Measurements from ENCODE around the gene RFTN1. TPM values are rescaled to one million over a fixed set of nuclear protein-coding genes. Genes with fewer than 3 reads are reported as not detected.

The RFTN1 gene
- total and polyA plus RNA-seq, 10 of the 15 experiments (the other 5 are each of a cell fraction or from before 2014, with no cell fraction given), result 20.6 to 213 (median 147) TPM

DNA sequence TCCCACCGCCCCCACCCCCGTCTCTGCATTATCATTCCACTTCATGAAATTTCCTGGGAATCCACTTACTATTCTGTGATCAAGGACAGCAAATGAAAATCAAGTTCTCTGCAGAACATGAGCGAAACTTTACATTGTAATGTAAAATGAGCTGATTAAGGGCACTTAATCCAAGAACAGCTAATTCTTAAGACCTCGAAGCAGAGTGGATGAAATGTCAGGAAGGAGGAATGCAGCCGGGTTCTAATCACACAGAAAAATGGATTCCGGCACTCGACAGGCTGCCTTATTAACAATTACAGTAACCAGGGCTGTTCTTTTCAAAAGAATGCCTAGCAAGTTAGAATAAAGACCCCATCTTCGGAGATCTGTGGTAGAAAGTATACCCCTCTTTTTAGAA lies 57.5 kb downstream of the RFTN1 start:
- Histone ChIP-seq H2AFZ (ENCODE audit: control insufficient read depth, low read depth, low read length) (no peak overlapping the region), H3K27me3 (replicated peaks in 1 of 2; ENCODE audit: control insufficient read depth in 2 of 2, insufficient read depth in 2 of 2, low read length in 1 of 2) (no peaks in the 10 kb centered on the region), H3K36me3 (ENCODE audit: control insufficient read depth in 2 of 2, insufficient read depth in 2 of 2, low read length in 1 of 2) (peaks cover 8 to 12% of the 10 kb centered on the region in 2 experiments), H3K9me3 (replicated peaks; ENCODE audit: control insufficient read depth, insufficient read depth, low read length) (no peaks in the 10 kb centered on the region), H3K4me3 (no peak overlapping the region), H3K79me2 (ENCODE audit: control insufficient read depth, insufficient read depth, low read length) (peaks cover 28% of the 10 kb centered on the region), H3K4me1 (ENCODE audit: control insufficient read depth, insufficient read depth, low read length) (no peaks in the 10 kb centered on the region), H3K27ac (ENCODE audit: control insufficient read depth, insufficient read depth) (no peak overlapping the region), H4K20me1 (ENCODE audit: control insufficient read depth, insufficient read depth) (no peaks in the 10 kb centered on the region; the same call in 1 of the 2 replicates), H3K9ac (ENCODE audit: control insufficient read depth, insufficient read depth, low read length) (no peak overlapping the region), H3K4me2 (ENCODE audit: control insufficient read depth, insufficient read depth) (no peak overlapping the region)
- FAIRE-seq (no peak), DNase-seq (ENCODE audit: low read depth, low spot score) (no peak), ATAC-seq (no peak)
- no TSS peak for BruUV-seq (replicated peaks)
- ChIA-PET CTCF (no interaction called here), POLR2A (no interaction called here), RAD21 (ENCODE audit: unreplicated experiment) (interaction anchor here (1.6 kb wide), 1 partner anchor 27 kb away, joined by 3 read pairs; no protein-coding TSS in a partner anchor), SMC1A (ENCODE audit: uncharacterized antibody, unreplicated experiment) (interaction anchor here (1.3 kb wide), 1 partner anchor 27 kb away, joined by 3 read pairs; no protein-coding TSS in a partner anchor)
- WGBS (ENCODE audit: insufficient coverage, insufficient replicate concordance, low lambda C conversion rate, missing lambda C conversion rate), result 95% methylated on average over 8 of the region's 8 CpGs
- TF ChIP-seq RBBP5 (conservative IDR thresholded peaks at IDR 0.05) (no peak), LARP7 (IDR thresholded peaks at IDR 0.05) (no peak)
- intact Hi-C loops (cut with micrococcal nuclease; ENCODE audit: unreplicated experiment), result no loop called here
- in situ Hi-C loops (cut with MboI), result no loop called here

DNA sequence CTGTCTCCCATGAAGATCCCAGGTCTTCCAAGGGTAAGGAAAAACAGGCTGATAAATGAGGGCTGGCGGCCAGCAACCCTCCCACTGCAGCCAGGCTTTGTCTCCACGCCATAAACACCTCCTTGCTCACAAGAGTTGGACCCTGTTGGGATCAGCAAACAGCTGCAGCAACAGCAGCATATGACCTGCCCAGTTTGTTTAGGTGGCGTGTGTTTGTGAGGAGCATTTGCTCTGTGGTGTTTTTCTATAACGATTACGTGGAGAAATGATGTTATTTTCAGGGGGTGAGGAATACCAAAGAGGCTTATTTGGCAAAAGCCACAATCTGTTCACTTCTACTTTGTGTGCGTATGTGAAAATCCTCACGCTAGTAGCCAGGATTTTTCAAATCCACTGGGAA lies 58.5 kb downstream of the RFTN1 start:
- Histone ChIP-seq H3K36me3 (ENCODE audit: control insufficient read depth in 2 of 2, insufficient read depth in 2 of 2, low read length in 1 of 2) (peaks cover 10 to 12% of the 10 kb centered on the region in 2 experiments), H3K79me2 (ENCODE audit: control insufficient read depth, insufficient read depth, low read length) (peaks cover 27% of the 10 kb centered on the region), H3K9ac (ENCODE audit: control insufficient read depth, insufficient read depth, low read length) (no peak overlapping the region), H3K4me2 (ENCODE audit: control insufficient read depth, insufficient read depth) (no peak overlapping the region), H3K27ac (ENCODE audit: control insufficient read depth, insufficient read depth) (no peak overlapping the region), H3K4me3 (no peak overlapping the region), H2AFZ (ENCODE audit: control insufficient read depth, low read depth, low read length) (no peak overlapping the region), H4K20me1 (ENCODE audit: control insufficient read depth, insufficient read depth) (no peaks in the 10 kb centered on the region; the same call in 1 of the 2 replicates), H3K27me3 (replicated peaks in 1 of 2; ENCODE audit: control insufficient read depth in 2 of 2, insufficient read depth in 2 of 2, low read length in 1 of 2) (no peaks in the 10 kb centered on the region), H3K4me1 (ENCODE audit: control insufficient read depth, insufficient read depth, low read length) (no peaks in the 10 kb centered on the region), H3K9me3 (replicated peaks; ENCODE audit: control insufficient read depth, insufficient read depth, low read length) (no peaks in the 10 kb centered on the region)
- TF ChIP-seq SPI1 (IDR thresholded peaks at IDR 0.05; ENCODE audit: borderline replicate concordance, insufficient read depth, low read depth, low read length) (no peak), ATF7 (IDR thresholded peaks at IDR 0.05; ENCODE audit: low read depth) (no peak), ZBED1 (IDR thresholded peaks at IDR 0.05; ENCODE audit: borderline replicate concordance) (no peak)
- DNase-seq (ENCODE audit: low read depth, low spot score) (no peak), ATAC-seq (no peak), FAIRE-seq (no peak)
- ChIA-PET RAD21 (ENCODE audit: unreplicated experiment) (interaction anchor here (1.6 kb wide), 1 partner anchor 28 kb away, joined by 3 read pairs; no protein-coding TSS in a partner anchor), SMC1A (ENCODE audit: uncharacterized antibody, unreplicated experiment) (interaction anchor here (1.3 to 2.5 kb wide), 2 partner anchors 28 to 40 kb away, joined by 3 to 8 read pairs; no protein-coding TSS in a partner anchor), CTCF (no interaction called here), POLR2A (interaction anchor here (1.3 kb wide), 1 partner anchor 41 kb away, joined by 3 read pairs; no protein-coding TSS in a partner anchor)
- in situ Hi-C loops (cut with MboI), result no loop called here
- 83% methylated on average over 7 of the region's 7 CpGs for WGBS (ENCODE audit: insufficient coverage, insufficient replicate concordance, low lambda C conversion rate, missing lambda C conversion rate)
- intact Hi-C loops (cut with micrococcal nuclease; ENCODE audit: unreplicated experiment), result no loop called here
- no TSS peak for BruUV-seq (replicated peaks)
